DMS79 treated with DMSO at 0.1 percent for 48 hours (cell line): ENCODE results near the gene SIM2.
A peak's percentile ranks its signal among the peaks of the same experiment; 100 is the strongest.
"Not testable (repeated sequence)": the region's sequence is repeated elsewhere in the genome, so short reads cannot be mapped to it uniquely, and the experiment has no call there.

Source experiments
- DNase-seq: peaks from one replicate; lab custom pipeline; 2025; lab: John Stamatoyannopoulos, UW

Gene SIM2, protein sequence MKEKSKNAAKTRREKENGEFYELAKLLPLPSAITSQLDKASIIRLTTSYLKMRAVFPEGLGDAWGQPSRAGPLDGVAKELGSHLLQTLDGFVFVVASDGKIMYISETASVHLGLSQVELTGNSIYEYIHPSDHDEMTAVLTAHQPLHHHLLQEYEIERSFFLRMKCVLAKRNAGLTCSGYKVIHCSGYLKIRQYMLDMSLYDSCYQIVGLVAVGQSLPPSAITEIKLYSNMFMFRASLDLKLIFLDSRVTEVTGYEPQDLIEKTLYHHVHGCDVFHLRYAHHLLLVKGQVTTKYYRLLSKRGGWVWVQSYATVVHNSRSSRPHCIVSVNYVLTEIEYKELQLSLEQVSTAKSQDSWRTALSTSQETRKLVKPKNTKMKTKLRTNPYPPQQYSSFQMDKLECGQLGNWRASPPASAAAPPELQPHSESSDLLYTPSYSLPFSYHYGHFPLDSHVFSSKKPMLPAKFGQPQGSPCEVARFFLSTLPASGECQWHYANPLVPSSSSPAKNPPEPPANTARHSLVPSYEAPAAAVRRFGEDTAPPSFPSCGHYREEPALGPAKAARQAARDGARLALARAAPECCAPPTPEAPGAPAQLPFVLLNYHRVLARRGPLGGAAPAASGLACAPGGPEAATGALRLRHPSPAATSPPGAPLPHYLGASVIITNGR

DNA sequence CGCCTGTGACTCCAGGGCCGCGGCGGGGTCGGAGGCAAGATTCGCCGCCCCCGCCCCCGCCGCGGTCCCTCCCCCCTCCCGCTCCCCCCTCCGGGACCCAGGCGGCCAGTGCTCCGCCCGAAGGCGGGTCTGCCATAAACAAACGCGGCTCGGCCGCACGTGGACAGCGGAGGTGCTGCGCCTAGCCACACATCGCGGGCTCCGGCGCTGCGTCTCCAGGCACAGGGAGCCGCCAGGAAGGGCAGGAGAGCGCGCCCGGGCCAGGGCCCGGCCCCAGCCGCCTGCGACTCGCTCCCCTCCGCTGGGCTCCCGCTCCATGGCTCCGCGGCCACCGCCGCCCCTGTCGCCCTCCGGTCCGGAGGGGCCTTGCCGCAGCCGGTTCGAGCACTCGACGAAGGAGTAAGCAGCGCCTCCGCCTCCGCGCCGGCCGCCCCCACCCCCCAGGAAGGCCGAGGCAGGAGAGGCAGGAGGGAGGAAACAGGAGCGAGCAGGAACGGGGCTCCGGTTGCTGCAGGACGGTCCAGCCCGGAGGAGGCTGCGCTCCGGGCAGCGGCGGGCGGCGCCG is at the start of gene SIM2:
SIM2 (plus strand) TSS at position 135 of the 565 bp plus-strand sequence. CDS start 632 bp downstream, outside the sequence.
- peak; percentile 12 for DNase-seq

DNA sequence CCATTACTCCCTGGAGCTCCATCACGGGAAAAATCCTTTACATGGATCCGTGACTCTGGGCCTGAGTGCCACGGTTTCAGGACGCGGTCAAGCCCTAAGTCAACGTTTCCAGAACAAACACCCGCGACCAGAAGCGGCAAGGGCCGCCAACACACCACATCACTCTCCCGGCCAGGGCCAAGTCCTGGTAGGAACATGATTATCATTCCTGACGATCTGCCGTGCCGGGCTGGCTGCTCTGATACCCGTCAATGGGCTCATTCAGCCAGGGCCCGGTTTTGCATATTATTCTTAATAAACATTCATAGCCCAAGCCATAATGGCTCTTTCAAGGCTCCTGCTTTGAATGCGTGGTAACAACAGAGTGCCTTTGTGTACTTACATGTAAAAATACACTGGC is 44.6 kb upstream of the SIM2 start:
- no peak for DNase-seq

- no peak for DNase-seq
Measured at GRCh38 chr21:36654796-36655325, 44.1 kb upstream of the SIM2 start.

DNA sequence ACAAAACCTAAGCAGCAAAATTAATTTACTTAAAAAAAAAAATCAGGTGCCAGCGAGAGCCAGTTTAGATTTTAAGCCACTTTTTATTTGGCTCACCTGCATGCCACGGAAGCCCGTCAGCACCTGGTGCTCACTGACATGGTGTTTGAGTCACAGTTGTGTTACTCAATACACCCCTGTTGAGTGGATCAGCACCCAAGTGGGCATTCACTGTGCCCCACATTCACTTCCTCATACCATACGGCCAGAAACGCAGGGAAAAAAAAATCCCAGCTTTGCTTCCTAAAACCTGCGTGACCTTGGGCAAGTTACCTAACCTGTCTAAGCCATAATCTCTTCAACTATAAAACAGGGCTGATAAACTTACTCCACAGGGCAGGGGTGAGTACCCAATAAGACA is 42.8 kb upstream of the SIM2 start:
- no peak for DNase-seq

- DNase-seq = not testable (repeated sequence)
Measured at GRCh38 chr21:36657290-36657689, 41.6 kb upstream of the SIM2 start.

DNA sequence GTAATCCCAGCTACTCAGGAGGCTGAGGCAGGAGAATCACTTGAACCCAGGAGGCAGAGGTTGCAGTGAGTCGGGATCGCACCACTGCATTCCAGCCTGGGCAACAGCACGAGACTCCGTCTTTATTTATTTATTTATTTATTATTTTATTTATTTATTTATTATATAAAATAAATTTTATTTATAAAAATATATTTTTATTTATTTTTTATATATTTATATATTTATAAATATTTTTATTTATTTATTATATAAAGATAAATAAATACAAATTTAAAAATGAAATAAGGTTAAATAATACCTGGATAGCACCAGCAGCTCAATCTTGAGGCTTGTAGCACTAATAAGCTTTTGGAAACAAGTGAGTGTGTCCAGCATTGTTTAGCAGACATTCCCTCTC is 40.9 kb upstream of the SIM2 start:
- DNase-seq = no peak

DNA sequence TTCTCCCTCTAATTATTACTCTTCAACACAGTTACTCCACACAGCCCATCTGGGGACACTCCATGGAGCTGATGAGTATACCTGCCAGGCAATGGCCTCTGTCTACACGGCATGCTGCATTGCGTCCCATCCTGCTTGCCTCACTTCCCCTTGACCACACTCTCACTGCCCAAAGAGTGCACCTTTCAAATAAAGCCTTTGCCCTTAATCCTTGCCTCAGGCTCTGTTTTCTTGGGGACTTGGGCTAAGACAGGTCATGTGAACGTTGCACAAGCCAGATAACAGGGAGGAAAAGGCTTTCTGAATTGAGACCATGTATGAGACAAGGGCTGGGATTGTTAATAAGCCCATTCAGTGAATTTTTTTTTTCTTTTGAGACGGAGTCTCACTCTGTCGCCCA is 40.0 kb upstream of the SIM2 start:
- no peak for DNase-seq

GRCh38 chr21:36661511-36662309 is 37.2 kb upstream of the SIM2 start:
- no peak for DNase-seq

DNA sequence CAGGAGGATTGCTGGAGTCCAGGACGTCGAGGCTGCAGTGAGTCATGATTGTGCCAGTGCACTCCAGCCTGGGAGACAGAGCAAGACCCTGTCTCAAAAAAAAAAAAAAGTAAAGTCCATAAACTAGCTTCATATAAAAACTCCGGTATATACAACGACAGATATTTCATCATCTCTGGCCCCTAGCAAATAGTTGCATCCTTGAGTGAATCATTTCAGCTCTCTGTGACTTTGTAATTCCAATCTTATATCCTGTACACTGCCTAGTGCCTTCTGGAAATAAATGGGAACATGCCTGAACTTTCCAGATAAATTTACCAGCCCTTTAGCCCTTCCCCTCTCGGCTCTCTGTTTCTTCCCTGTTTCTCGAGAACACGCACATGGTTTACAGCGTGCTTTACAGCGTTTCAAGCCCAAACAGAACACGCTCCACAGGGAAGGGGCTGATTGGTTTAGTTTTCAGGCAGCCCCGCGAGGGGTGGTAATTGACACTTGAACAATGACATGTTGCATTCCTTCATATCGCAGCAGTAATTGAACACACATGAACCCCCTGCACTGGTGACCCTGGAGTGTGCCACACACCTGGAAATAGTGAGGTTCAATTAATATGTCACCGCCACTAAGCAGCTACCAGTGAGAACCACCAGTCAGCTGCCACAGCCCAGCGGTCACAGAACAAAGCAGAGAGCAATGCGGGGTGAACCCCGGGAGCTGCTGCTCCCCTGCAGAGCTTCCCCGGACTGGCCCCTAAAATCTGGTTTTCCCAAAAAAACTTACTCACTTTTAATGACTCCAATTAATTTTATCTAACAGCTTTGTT is 35.7 kb upstream of the SIM2 start:
- no peak for DNase-seq

- DNase-seq = no peak
Measured at GRCh38 chr21:36664662-36664990, 34.3 kb upstream of the SIM2 start.

DNA sequence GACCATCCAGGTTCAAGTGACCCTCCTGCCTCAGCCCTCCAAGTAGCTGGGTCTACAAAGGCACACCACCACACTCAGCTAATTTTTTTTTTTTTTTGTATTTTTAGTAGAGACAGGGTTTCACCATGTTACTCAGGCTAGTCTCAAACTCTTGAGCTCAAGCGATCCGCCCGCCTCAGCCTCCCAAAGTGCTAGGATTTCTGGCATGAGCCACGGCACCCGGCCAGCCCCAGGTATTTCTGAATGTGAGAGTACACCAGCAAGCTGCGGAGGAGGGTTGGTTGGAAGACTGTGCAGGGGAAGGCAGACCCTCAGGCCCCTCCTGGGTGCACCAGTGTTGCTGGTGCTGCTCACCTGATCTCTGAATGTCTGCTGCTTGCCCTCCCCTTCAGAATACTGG is 33.1 kb upstream of the SIM2 start:
- no peak for DNase-seq

DNA sequence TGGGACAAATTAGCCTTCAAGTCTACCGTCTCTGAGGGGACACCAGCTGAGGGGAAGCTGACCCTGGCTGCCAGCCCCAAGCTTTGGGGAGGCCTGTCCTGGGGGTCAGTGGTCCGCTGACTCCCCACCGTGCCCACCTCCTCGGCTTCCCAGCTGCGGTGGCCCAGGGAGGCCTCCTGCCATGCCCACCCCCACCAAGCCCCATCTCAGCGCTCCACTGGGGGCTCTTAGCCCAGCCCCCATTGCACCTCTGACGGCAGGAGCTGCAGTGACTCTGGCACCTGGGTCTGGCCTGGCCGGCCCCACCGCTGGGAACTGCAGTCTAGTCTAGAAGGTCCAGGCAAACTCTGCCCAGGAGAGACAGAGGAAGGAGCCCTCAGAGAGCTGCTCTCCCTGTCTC is 30.2 kb upstream of the SIM2 start:
- no peak for DNase-seq

DNA sequence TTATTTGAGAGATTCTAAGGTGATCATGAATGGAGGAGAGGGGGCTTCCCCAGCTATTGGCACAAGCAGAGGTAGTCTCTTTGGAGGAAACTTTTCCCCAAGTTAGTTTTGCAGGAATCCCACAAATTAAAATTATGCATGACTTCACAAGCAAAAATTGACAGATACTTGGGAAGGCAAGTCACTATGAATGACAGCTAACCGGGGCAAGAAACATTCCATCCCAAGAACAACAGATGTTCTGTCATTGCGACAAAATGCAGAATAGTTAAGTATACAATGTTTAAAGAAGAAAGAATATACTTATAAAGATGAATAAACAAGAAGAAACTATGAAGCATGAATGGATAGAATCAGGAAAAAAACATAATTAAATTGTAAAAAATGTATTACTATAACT is 27.1 kb upstream of the SIM2 start:
- no peak for DNase-seq

DNA sequence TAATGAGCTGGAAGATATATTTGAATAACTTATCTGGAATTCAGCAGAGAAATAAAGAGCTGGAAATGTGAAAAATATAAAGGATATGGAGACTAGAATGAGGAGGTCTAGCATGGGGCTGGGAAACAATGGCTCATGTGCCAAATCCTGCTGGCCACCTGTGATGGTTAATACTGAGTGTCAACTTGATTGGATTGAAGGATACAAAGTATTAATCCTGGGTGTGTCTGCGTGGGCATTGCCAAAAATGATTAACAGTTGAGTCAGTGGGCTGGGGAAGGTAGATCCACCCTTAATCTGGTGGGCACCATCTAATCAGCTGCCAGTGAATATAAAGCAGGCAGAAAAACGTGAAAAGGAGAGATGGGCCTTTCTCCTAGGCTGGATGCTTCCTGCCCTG is 26.6 kb upstream of the SIM2 start:
- not testable (repeated sequence) for DNase-seq

- DNase-seq = no peak
Measured at GRCh38 chr21:36672737-36673136, 26.2 kb upstream of the SIM2 start.

GRCh38 chr21:36676039-36676950 is 22.6 kb upstream of the SIM2 start:
- DNase-seq = no peak

DNA sequence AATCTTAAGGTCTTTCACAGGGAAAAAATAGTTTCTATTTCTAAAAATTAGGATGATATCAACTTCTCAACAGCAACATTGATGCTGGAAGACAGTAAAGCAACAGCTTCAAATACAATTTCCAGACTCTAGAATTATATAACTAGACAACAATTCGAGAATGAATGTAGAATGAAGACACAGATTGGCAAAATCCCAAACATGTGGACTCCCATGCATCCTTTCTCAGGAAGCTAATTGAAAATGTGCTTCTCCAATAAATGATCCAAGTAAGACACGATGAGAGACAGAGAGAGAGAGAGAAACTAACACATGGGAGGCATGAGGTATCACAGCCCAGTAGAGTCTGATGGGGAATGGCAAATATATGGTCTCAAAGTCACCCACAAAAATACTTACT is 21.5 kb upstream of the SIM2 start:
- no peak for DNase-seq

- DNase-seq = no peak
Measured at GRCh38 chr21:36678538-36678937, 20.4 kb upstream of the SIM2 start.

GRCh38 chr21:36681117-36681631 is 17.7 kb upstream of the SIM2 start:
- no peak for DNase-seq
